Measurements from ENCODE around the gene EXOC6B. TPM values are rescaled to one million over a fixed set of nuclear protein-coding genes. Genes with fewer than 3 reads are reported as not detected.

The EXOC6B gene
- total RNA-seq, 2 donors from 2014 or later = 21.3 to 28.8 TPM

- intact Hi-C loops (cut with DNase I) = no loop called here
- H3K9me3 ChIP-seq = no peaks in the 10 kb centered on the region
- H3K36me3 ChIP-seq = no peaks in the 10 kb centered on the region
- peaks cover 5% of the 10 kb centered on the region for H3K4me1 ChIP-seq
- no peak overlapping the region for H3K9ac ChIP-seq (ENCODE audit: low read depth in 2 of 2, low read length in 2 of 2)
- no peak for TF ChIP-seq CTCF (IDR thresholded peaks at IDR 0.05)
- H3K4me3 ChIP-seq = no peak overlapping the region
- DNase-seq = no peak
- H3K27me3 ChIP-seq = no peaks in the 10 kb centered on the region
- no peak overlapping the region for H3K27ac ChIP-seq
These were observed 3.0 kb downstream of the EXOC6B start for GRCh38 chr2:72822794-72823193.

GRCh38 chr2:72821983-72822382, 3.9 kb downstream of the EXOC6B start:
- Histone ChIP-seq H3K9me3 (no peaks in the 10 kb centered on the region), H3K4me3 (no peak overlapping the region), H3K9ac (ENCODE audit: low read depth in 2 of 2, low read length in 2 of 2) (no peak overlapping the region), H3K27ac (no peak overlapping the region), H3K27me3 (no peaks in the 10 kb centered on the region), H3K4me1 (peaks cover 5% of the 10 kb centered on the region), H3K36me3 (no peaks in the 10 kb centered on the region)
- TF ChIP-seq CTCF (IDR thresholded peaks at IDR 0.05) = no peak
- DNase-seq = no peak
- intact Hi-C loops (cut with DNase I) = no loop called here

GRCh38 chr2:72821118-72821517, 4.7 kb downstream of the EXOC6B start:
- intact Hi-C loops (cut with DNase I) = no loop called here
- TF ChIP-seq CTCF (IDR thresholded peaks at IDR 0.05) = no peak
- peaks cover 5% of the 10 kb centered on the region for H3K4me1 ChIP-seq

GRCh38 chr2:72819501-72819900, 6.3 kb downstream of the EXOC6B start:
- no peak for DNase-seq
- intact Hi-C loops (cut with DNase I) = no loop called here
- no peaks in the 10 kb centered on the region for H3K27me3 ChIP-seq
- no peak for TF ChIP-seq CTCF (IDR thresholded peaks at IDR 0.05)
- H3K9me3 ChIP-seq = no peaks in the 10 kb centered on the region
- no peak overlapping the region for H3K27ac ChIP-seq
- H3K9ac ChIP-seq (ENCODE audit: low read depth in 2 of 2, low read length in 2 of 2) = no peak overlapping the region
- H3K36me3 ChIP-seq = no peaks in the 10 kb centered on the region
- H3K4me1 ChIP-seq = peaks cover 1% of the 10 kb centered on the region
- H3K4me3 ChIP-seq = no peak overlapping the region

More at GRCh38 chr2:72821118-72821517, 4.7 kb downstream of the EXOC6B start:
- DNase-seq = no peak
- no peak overlapping the region for H3K9ac ChIP-seq (ENCODE audit: low read depth in 2 of 2, low read length in 2 of 2)
- H3K27ac ChIP-seq = no peak overlapping the region
- H3K27me3 ChIP-seq = no peaks in the 10 kb centered on the region
- no peaks in the 10 kb centered on the region for H3K36me3 ChIP-seq
- H3K9me3 ChIP-seq = no peaks in the 10 kb centered on the region
- no peak overlapping the region for H3K4me3 ChIP-seq

GRCh38 chr2:72815655-72816278, 10.1 kb downstream of the EXOC6B start:
- H3K4me1 ChIP-seq = no peaks in the 10 kb centered on the region

More at GRCh38 chr2:72815655-72816278, 10.1 kb downstream of the EXOC6B start:
- no peak overlapping the region for H3K27ac ChIP-seq
- H3K4me3 ChIP-seq = no peak overlapping the region
- H3K9ac ChIP-seq (ENCODE audit: low read depth in 2 of 2, low read length in 2 of 2) = no peak overlapping the region
- DNase-seq = no peak
- no peaks in the 10 kb centered on the region for H3K27me3 ChIP-seq
- H3K36me3 ChIP-seq = no peaks in the 10 kb centered on the region
- intact Hi-C loops (cut with DNase I) = no loop called here
- no peak for TF ChIP-seq CTCF (IDR thresholded peaks at IDR 0.05)
- H3K9me3 ChIP-seq = no peaks in the 10 kb centered on the region
